NB4 (cell line): ENCODE data around the gene SYNDIG1.

ENCODE experiments used
- POLR2A ChIP-seq: IDR thresholded peaks from 2 replicates; pipeline ENCODE4 v1.6.1; 2011; ENCODE audit warnings: mild to moderate bottlenecking; ENCODE audit not compliant: insufficient read length; ENCODE audit errors: extremely low read depth
- TF ChIP-seq, protein P1 (sequence below): IDR thresholded peaks from one replicate; pipeline ENCODE4 v1.5.1; 2012; ENCODE audit warnings: low read depth, low read length

DNA sequence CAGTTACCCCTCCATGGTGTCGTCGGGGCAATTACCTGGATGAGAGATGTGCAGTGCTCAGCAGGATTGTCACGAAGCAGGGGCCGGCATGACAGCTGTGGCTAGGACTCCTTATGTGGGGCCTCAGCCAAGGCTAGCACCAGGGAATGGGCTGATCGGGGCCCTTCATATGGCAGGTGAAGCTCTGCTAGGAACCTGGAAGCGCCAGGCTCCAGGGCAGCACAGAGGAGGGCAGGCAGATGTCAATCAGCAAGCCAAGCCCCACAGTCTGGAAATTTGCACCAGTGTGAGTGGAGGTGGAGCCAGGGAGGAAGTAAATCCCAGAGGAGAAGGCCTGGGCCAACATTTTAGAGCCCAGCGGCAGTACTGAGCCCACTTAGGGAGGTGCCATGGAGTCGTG, 21.2 kb downstream of the SYNDIG1 start:
- TF ChIP-seq, protein P1, sequence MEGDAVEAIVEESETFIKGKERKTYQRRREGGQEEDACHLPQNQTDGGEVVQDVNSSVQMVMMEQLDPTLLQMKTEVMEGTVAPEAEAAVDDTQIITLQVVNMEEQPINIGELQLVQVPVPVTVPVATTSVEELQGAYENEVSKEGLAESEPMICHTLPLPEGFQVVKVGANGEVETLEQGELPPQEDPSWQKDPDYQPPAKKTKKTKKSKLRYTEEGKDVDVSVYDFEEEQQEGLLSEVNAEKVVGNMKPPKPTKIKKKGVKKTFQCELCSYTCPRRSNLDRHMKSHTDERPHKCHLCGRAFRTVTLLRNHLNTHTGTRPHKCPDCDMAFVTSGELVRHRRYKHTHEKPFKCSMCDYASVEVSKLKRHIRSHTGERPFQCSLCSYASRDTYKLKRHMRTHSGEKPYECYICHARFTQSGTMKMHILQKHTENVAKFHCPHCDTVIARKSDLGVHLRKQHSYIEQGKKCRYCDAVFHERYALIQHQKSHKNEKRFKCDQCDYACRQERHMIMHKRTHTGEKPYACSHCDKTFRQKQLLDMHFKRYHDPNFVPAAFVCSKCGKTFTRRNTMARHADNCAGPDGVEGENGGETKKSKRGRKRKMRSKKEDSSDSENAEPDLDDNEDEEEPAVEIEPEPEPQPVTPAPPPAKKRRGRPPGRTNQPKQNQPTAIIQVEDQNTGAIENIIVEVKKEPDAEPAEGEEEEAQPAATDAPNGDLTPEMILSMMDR = no peak
- TF ChIP-seq POLR2A = no peak
